ENCODE data around the gene ZNF383. TPM values are rescaled to one million over a fixed set of nuclear protein-coding genes. Genes with fewer than 3 reads are reported as not detected.
"Not testable (repeated sequence)": the region's sequence is repeated elsewhere in the genome, so short reads cannot be mapped to it uniquely, and the experiment has no call there.

The ZNF383 gene
- 1 to 10 TPM; 2.7 to 3.9 (median 3.6) TPM for polyA plus RNA-seq

GRCh38 chr19:37217775-37218591 is at the start of gene ZNF383:
TSS of gene ZNF383 (plus strand) at chr19:37218214. CDS start at chr19:37230454, 12,240 bp downstream.
- 0% methylated on average over 44 of the region's 44 CpGs for WGBS, 3 donors
- H3K27ac ChIP-seq (ENCODE audit: low read depth, low read length), result peak within 1 kb of the TSS; percentile 38

- peak within 1 kb of the TSS; percentile 54 for H3K27ac ChIP-seq (ENCODE audit: low read depth, low read length)
- WGBS, 3 donors, result 4 to 6% (median 6%) methylated on average over 30 of the region's 30 CpGs
These were observed 45.3 kb upstream of the ZNF383 start, which contains the start of gene ZNF585A for GRCh38 chr19:37172368-37173366. TSS of gene ZNF585A (minus strand) at chr19:37172695. CDS start at chr19:37169910, 2,785 bp downstream.

- 94 to 97% (median 94%) methylated on average over 4 of the region's 4 CpGs for WGBS, 3 donors
- not testable (repeated sequence) for H3K27ac ChIP-seq (ENCODE audit: low read depth, low read length)
These were observed 31.9 kb upstream of the ZNF383 start for GRCh38 chr19:37186071-37186470.

GRCh38 chr19:37195248-37195647 is 22.8 kb upstream of the ZNF383 start:
- 92 to 99% (median 92%) methylated on average over 4 of the region's 4 CpGs for WGBS, 3 donors

GRCh38 chr19:37197115-37197514 is 20.9 kb upstream of the ZNF383 start:
- 96 to 99% (median 97%) methylated on average over 5 of the region's 5 CpGs for WGBS, 3 donors
- not testable (repeated sequence) for H3K27ac ChIP-seq (ENCODE audit: low read depth, low read length)

More at GRCh38 chr19:37195248-37195647, 22.8 kb upstream of the ZNF383 start:
- not testable (repeated sequence) for H3K27ac ChIP-seq (ENCODE audit: low read depth, low read length)

- WGBS, 3 donors, result 88 to 93% (median 89%) methylated on average over 2 of the region's 2 CpGs
- H3K27ac ChIP-seq (ENCODE audit: low read depth, low read length), result no peak overlapping the region
These were observed 20.2 kb upstream of the ZNF383 start for GRCh38 chr19:37197768-37198167.

GRCh38 chr19:37217480-37217774 is 587 bp upstream of the ZNF383 start:
- H3K27ac ChIP-seq (ENCODE audit: low read depth, low read length), result no peak overlapping the region
- 0 to 1% (median 0%) methylated on average over 7 of the region's 7 CpGs for WGBS, 3 donors

- 6 to 24% (median 16%) methylated on average over 6 of the region's 6 CpGs for WGBS, 3 donors
- H3K27ac ChIP-seq (ENCODE audit: low read depth, low read length), result no peak overlapping the region
These were observed 550 bp downstream of the ZNF383 start for GRCh38 chr19:37218592-37218935.

GRCh38 chr19:37220383-37220782 is 2.4 kb downstream of the ZNF383 start:
- WGBS, 3 donors, result 96 to 97% (median 97%) methylated on average over 3 of the region's 3 CpGs
- no peak overlapping the region for H3K27ac ChIP-seq (ENCODE audit: low read depth, low read length)

GRCh38 chr19:37221136-37221535 is 3.1 kb downstream of the ZNF383 start:
- H3K27ac ChIP-seq (ENCODE audit: low read depth, low read length), result no peak overlapping the region
- WGBS, 3 donors, result 97 to 100% (median 100%) methylated on average over 2 of the region's 2 CpGs

GRCh38 chr19:37226248-37226647 is 8.2 kb downstream of the ZNF383 start:
- WGBS, 3 donors, result 92 to 95% (median 94%) methylated on average over 2 of the region's 2 CpGs
- H3K27ac ChIP-seq (ENCODE audit: low read depth, low read length), result no peak overlapping the region

- WGBS, 3 donors, result 42 to 67% (median 67%) methylated on average over 12 of the region's 12 CpGs
- no peak overlapping the region for H3K27ac ChIP-seq (ENCODE audit: low read depth, low read length)
These were observed 10.0 kb downstream of the ZNF383 start for GRCh38 chr19:37227996-37228395.

- no peak overlapping the region for H3K27ac ChIP-seq (ENCODE audit: low read depth, low read length)
- 98% methylated on average over 4 of the region's 4 CpGs for whole genome bisulfite sequencing, 3 donors
These were observed 25.2 kb downstream of the ZNF383 start for GRCh38 chr19:37243206-37243632.

GRCh38 chr19:37251308-37252229 is 33.6 kb downstream of the ZNF383 start:
- WGBS, 3 donors, result 2 to 3% (median 3%) methylated on average over 39 of the region's 39 CpGs
- H3K27ac ChIP-seq (ENCODE audit: low read depth, low read length), result no peak overlapping the region

- not testable (repeated sequence) for H3K27ac ChIP-seq (ENCODE audit: low read depth, low read length)
- WGBS, 3 donors, result 86 to 100% (median 100%) methylated on average over 1 of the region's 1 CpG
These were observed 45.0 kb downstream of the ZNF383 start for GRCh38 chr19:37263028-37263427.

GRCh38 chr19:37267005-37267404 is 49.0 kb downstream of the ZNF383 start:
- 92 to 98% (median 94%) methylated on average over 11 to 12 of the region's 12 CpGs for WGBS, 3 donors
- H3K27ac ChIP-seq (ENCODE audit: low read depth, low read length), result not testable (repeated sequence)

- H3K27ac ChIP-seq (ENCODE audit: low read depth, low read length), result not testable (repeated sequence)
- 92 to 93% (median 92%) methylated on average over 4 of the region's 4 CpGs for WGBS, 3 donors
These were observed 49.7 kb downstream of the ZNF383 start for GRCh38 chr19:37267755-37268154.

GRCh38 chr19:37280656-37281055 is 62.6 kb downstream of the ZNF383 start:
- WGBS, 3 donors, result 96 to 97% methylated on average over 21 to 26 of the region's 30 CpGs; no CpG with 5 or more reads in 1 of the 3 donors
- not testable (repeated sequence) for H3K27ac ChIP-seq (ENCODE audit: low read depth, low read length)

Measured in adipose tissue (tissue), 3 donors.